SK-N-SH (cell line): ENCODE measurements around the gene MON1A. TPM values are rescaled to one million over a fixed set of nuclear protein-coding genes. Genes with fewer than 3 reads are reported as not detected.

Source experiments
- CTCF ChIA-PET: fragments of 300-600, 350-600 bp; formaldehyde crosslinking; extraction: SDS; loops from one replicate; lab custom pipeline; 2021; lab: Yijun Ruan, JAX
- POLR2A ChIA-PET: fragments of 350-600 bp; sonication (Branson Sonifier 250); formaldehyde crosslinking; extraction: SDS; loops from one replicate; lab custom pipeline; 2020; ENCODE audit warnings: antibody characterized with exemption, inconsistent platforms; lab: Yijun Ruan, JAX
- DNase-seq: peaks from one replicate; pipeline ENCODE4 v3.0.0; 2012
- H2AFZ ChIP-seq: fragments of 200-600 bp; sonication (generic); 2 replicates; pipeline ENCODE4 v1.8.1; 2016; ENCODE audit warnings: antibody characterized with exemption, mild to moderate bottlenecking, low read depth
- H3F3A ChIP-seq: fragments of 200-600 bp; sonication (generic); replicated peaks from 2 replicates; pipeline ENCODE3; 2016; ENCODE audit warnings: antibody characterized with exemption, mild to moderate bottlenecking; ENCODE audit not compliant: insufficient read depth
- H3K27ac ChIP-seq, 2 experiments: fragments of 200-500 bp in 1 of 2; fragments of 200-600 bp in 1 of 2; sonication (Bioruptor generic) in 1 of 2; sonication (generic), shearing (Covaris generic) in 1 of 2; 2 replicates each; pipeline versions ENCODE4 v1.5.1 to v1.6.1; 2014 to 2016; ENCODE audit warnings: low read depth in 2 of 2, inconsistent platforms in 1 of 2, low read length in 1 of 2, mild to moderate bottlenecking in 1 of 2, mixed read lengths in 1 of 2
- H3K27me3 ChIP-seq: fragments of 200-600 bp; sonication (generic), shearing (Covaris generic); 2 replicates; pipeline ENCODE4 v1.6.1; 2016; ENCODE audit warnings: mixed run types; ENCODE audit not compliant: insufficient read depth
- H3K36me3 ChIP-seq, 2 experiments: fragments of 200-500 bp in 1 of 2; fragments of 200-600 bp in 1 of 2; sonication (Bioruptor generic) in 1 of 2; sonication (generic) in 1 of 2; replicated peaks in 1 of 2; 2 replicates each; pipeline versions ENCODE3 to v1.5.1; 2014 to 2016; ENCODE audit warnings: low read length in 1 of 2, mild to moderate bottlenecking in 1 of 2; ENCODE audit not compliant: insufficient read depth in 2 of 2, control insufficient read depth in 1 of 2
- H3K4me1 ChIP-seq, 2 experiments: fragments of 200-500 bp in 1 of 2; fragments of 200-600 bp in 1 of 2; sonication (Bioruptor generic) in 1 of 2; sonication (generic), shearing (Covaris generic) in 1 of 2; 2 replicates each; pipeline versions ENCODE4 v1.5.1 to v1.6.1; 2014 to 2016; ENCODE audit warnings: low read depth in 1 of 2, low read length in 1 of 2, mixed run types in 1 of 2; ENCODE audit not compliant: insufficient read depth in 2 of 2, control insufficient read depth in 1 of 2
- H3K4me2 ChIP-seq: fragments of 200-600 bp; sonication (generic), shearing (Covaris generic); 2 replicates; pipeline ENCODE4 v1.6.1; 2017; ENCODE audit warnings: mixed run types
- H3K4me3 ChIP-seq, 2 experiments: fragments of 200-500 bp in 1 of 2; fragments of 200-600 bp in 1 of 2; sonication (Bioruptor generic) in 1 of 2; sonication (generic), shearing (Covaris generic) in 1 of 2; 2 replicates each; pipeline versions ENCODE4 v1.5.1 to v1.8.1; 2014 to 2016; ENCODE audit warnings: low read depth in 2 of 2, inconsistent platforms in 1 of 2, low read length in 1 of 2, mild to moderate bottlenecking in 1 of 2, mixed read lengths in 1 of 2, moderate library complexity in 1 of 2
- H3K79me2 ChIP-seq: fragments of 200-600 bp; sonication (generic); 2 replicates; pipeline ENCODE4 v1.8.1; 2017; ENCODE audit warnings: mild to moderate bottlenecking; ENCODE audit not compliant: insufficient read depth
- H3K9ac ChIP-seq: fragments of 200-600 bp; sonication (generic); 2 replicates; pipeline ENCODE4 v1.6.1; 2017; ENCODE audit warnings: mixed run types
- H3K9me2 ChIP-seq: fragments of 200-600 bp; sonication (generic); 2 replicates; pipeline ENCODE4 v1.6.1; 2017; ENCODE audit warnings: mixed run types
- H3K9me3 ChIP-seq: fragments of 200-600 bp; sonication (generic); 2 replicates; pipeline ENCODE4 v1.6.1; 2017; ENCODE audit warnings: mixed run types, mild to moderate bottlenecking, moderate library complexity
- H4K20me1 ChIP-seq: fragments of 200-600 bp; sonication (generic); 2 replicates; pipeline ENCODE4 v1.6.1; 2017; ENCODE audit warnings: mild to moderate bottlenecking, mixed run types; ENCODE audit not compliant: insufficient read depth
- CHD2 ChIP-seq: fragments of 150-350 bp; IDR thresholded peaks from 2 replicates; pipeline ENCODE4 v1.6.1; 2018; ENCODE audit warnings: low read length; ENCODE audit not compliant: partially characterized antibody
- ELF1 ChIP-seq: IDR thresholded peaks from 2 replicates; pipeline ENCODE4 v1.4.0; 2012
- EZH2phosphoT487 ChIP-seq: fragments of 200-600 bp; sonication (generic); IDR thresholded peaks from 2 replicates; pipeline ENCODE4 v1.6.1; 2017; ENCODE audit warnings: low read depth, mixed run types, mild to moderate bottlenecking, antibody characterized with exemption, moderate library complexity, borderline replicate concordance
- FOSL2 ChIP-seq: IDR thresholded peaks from 2 replicates; pipeline ENCODE4 v1.4.0; 2012; ENCODE audit warnings: low read depth, mild to moderate bottlenecking, moderate library complexity, borderline replicate concordance
- FOXJ3 ChIP-seq: sonication (generic); formaldehyde crosslinking; IDR thresholded peaks from 2 replicates; pipeline ENCODE4 v1.5.1; 2020; ENCODE audit warnings: mild to moderate bottlenecking, missing genetic modification reagents
- FOXM1 ChIP-seq: IDR thresholded peaks from 2 replicates; pipeline ENCODE4 v1.4.0; 2012; ENCODE audit warnings: low read depth, mild to moderate bottlenecking
- GABPA ChIP-seq: IDR thresholded peaks from 2 replicates; pipeline ENCODE4 v1.4.0; 2012; ENCODE audit warnings: low read depth, mild to moderate bottlenecking
- GATA2 ChIP-seq: sonication (generic); formaldehyde crosslinking; IDR thresholded peaks from 2 replicates; pipeline ENCODE4 v1.5.0; 2020; ENCODE audit warnings: mild to moderate bottlenecking, missing genetic modification reagents
- MAX ChIP-seq: IDR thresholded peaks from 2 replicates; pipeline ENCODE4 v1.4.0; 2012; ENCODE audit warnings: low read depth
- MXI1 ChIP-seq: IDR thresholded peaks from 2 replicates; pipeline ENCODE4 v1.6.1; 2012; ENCODE audit warnings: mild to moderate bottlenecking, low read depth, low read length, improper control_type of control experiment
- NFIC ChIP-seq: IDR thresholded peaks from 2 replicates; pipeline ENCODE4 v1.4.0; 2012; ENCODE audit warnings: borderline replicate concordance
- POLR2AphosphoS5 ChIP-seq: IDR thresholded peaks from 2 replicates; pipeline ENCODE4 v1.6.1; 2012; ENCODE audit warnings: low read depth, low read length
- RCOR1 ChIP-seq: fragments of 150-350 bp; IDR thresholded peaks from 2 replicates; pipeline ENCODE4 v1.6.1; 2017; ENCODE audit warnings: antibody characterized with exemption, low read length
- SIN3A ChIP-seq: IDR thresholded peaks from 2 replicates; pipeline ENCODE4 v1.6.1; 2012; ENCODE audit warnings: low read depth, mild to moderate bottlenecking, low read length, moderate library complexity, borderline replicate concordance
- TAF1 ChIP-seq: IDR thresholded peaks from 2 replicates; pipeline ENCODE4 v1.6.1; 2012; ENCODE audit warnings: low read depth, mild to moderate bottlenecking, low read length, moderate library complexity, borderline replicate concordance
- USF1 ChIP-seq: IDR thresholded peaks from 2 replicates; pipeline ENCODE4 v1.4.0; 2012; ENCODE audit warnings: low read depth, borderline replicate concordance
- YY1 ChIP-seq: IDR thresholded peaks from 2 replicates; pipeline ENCODE4 v1.4.0; 2012; ENCODE audit warnings: low read depth, mild to moderate bottlenecking
- WGBS: methylation state at CpG from one replicate; pipeline ENCODE4 v1.1.6; 2017; ENCODE audit warnings: low lambda C conversion rate; 5-methylcytosine and 5-hydroxymethylcytosine counted together
- polyA plus RNA-seq, 3 experiments: library from polyadenylated mRNA; depleted of rRNA; stranded (reverse); fragments of >200 nt; gene quantifications; 2 replicates each; pipeline ENCODE4 v1.2.3, GENCODE V29; 2012
- TF ChIP-seq, protein P1 (sequence below): fragments of 200-600 bp; sonication (generic); IDR thresholded peaks from 2 replicates; pipeline ENCODE4 v1.6.1; 2017; ENCODE audit warnings: antibody characterized with exemption, mild to moderate bottlenecking, moderate library complexity
- TF ChIP-seq, protein P2 (sequence below): fragments of 150-350 bp; IDR thresholded peaks from 2 replicates; pipeline ENCODE4 v1.6.1; 2016; ENCODE audit warnings: mild to moderate bottlenecking, low read depth, low read length

The MON1A gene
- polyA plus RNA-seq, 1 of the 3 experiments (the other 2 are of a cell fraction) = 12.0 TPM

DNA sequence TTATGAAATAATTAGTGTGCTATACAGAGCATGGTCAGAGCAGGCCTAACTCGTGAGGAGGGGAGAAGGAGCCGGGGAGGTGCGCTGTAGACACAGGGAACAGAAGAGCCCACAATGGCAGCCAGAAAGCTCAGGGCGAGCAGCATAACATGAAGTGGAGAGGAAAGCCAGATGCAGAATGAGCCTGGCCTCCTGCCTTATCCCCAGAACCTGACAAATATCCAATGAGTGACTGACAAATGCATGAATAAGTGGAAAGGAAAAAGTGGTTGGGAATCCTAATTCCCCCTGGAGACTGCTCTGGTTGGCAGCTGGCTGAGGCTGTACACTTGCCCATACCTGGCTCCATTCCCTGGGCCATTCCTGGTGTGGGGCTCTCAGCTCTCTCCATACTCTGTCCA, 16.7 kb downstream of the MON1A start:
- Histone ChIP-seq H3K4me1 (peaks cover 0 to 3% of the 10 kb centered on the region in 2 experiments; a peak in 1 of 4 replicates), H3K79me2 (no peaks in the 10 kb centered on the region), H3K36me3 (peaks cover 0 to 7% of the 10 kb centered on the region in 2 experiments), H3K9ac (no peak overlapping the region), H3K9me3 (no peaks in the 10 kb centered on the region), H3F3A (no peaks in the 10 kb centered on the region), H3K4me3 (no peak overlapping the region), H4K20me1 (no peaks in the 10 kb centered on the region), H3K27ac (peak overlapping the region in 1 of 2 experiments; percentile 18; a peak in 1 of 4 replicates), H3K27me3 (no peaks in the 10 kb centered on the region), H3K4me2 (no peak overlapping the region), H2AFZ (no peak overlapping the region), H3K9me2 (no peaks in the 10 kb centered on the region)
- TF ChIP-seq FOXM1 (no peak), EZH2phosphoT487 (no peak), ELF1 (no peak), TAF1 (no peak)
- TF ChIP-seq, protein P1, sequence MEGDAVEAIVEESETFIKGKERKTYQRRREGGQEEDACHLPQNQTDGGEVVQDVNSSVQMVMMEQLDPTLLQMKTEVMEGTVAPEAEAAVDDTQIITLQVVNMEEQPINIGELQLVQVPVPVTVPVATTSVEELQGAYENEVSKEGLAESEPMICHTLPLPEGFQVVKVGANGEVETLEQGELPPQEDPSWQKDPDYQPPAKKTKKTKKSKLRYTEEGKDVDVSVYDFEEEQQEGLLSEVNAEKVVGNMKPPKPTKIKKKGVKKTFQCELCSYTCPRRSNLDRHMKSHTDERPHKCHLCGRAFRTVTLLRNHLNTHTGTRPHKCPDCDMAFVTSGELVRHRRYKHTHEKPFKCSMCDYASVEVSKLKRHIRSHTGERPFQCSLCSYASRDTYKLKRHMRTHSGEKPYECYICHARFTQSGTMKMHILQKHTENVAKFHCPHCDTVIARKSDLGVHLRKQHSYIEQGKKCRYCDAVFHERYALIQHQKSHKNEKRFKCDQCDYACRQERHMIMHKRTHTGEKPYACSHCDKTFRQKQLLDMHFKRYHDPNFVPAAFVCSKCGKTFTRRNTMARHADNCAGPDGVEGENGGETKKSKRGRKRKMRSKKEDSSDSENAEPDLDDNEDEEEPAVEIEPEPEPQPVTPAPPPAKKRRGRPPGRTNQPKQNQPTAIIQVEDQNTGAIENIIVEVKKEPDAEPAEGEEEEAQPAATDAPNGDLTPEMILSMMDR = no peak
- WGBS = 92% methylated on average over 4 of the region's 4 CpGs
- peak; percentile 66 for DNase-seq
- ChIA-PET POLR2A (interaction anchor here (0.8 to 1.7 kb wide), 3 partner anchors 17 to 110 kb away, joined by 3 to 8 read pairs (median 4); partner anchors contain the start of genes INKA1, MON1A and RBM6), CTCF (interaction anchor here (0.8 to 1.0 kb wide), 2 partner anchors 46 to 373 kb away, joined by 3 read pairs; no protein-coding TSS in a partner anchor)

DNA sequence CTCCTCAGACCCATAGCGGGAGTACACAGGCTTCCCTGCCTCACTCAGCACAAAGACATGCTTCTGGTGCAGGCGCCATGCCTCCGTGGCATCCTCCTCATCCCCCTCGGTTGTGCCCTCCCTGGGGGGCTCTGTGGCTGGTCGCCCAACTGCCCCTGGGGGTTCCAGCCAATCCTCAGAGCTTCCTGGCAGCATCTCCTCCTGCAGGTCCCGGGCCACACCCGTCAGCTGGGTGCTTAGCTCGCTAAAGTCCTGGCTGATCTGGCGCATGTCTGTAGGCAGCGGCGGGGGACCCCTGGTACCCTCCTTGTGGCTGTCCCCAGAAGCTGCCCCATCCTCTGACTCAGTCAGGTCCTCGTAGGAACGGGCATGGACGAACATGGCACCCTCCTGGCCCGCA, 18.0 kb downstream of the MON1A start:
- no peaks in the 10 kb centered on the region for H3K9me3 ChIP-seq
- H3K4me2 ChIP-seq = no peak overlapping the region
- no peak overlapping the region for H3K4me3 ChIP-seq
- POLR2A ChIA-PET = no interaction called here
- no peaks in the 10 kb centered on the region for H3K9me2 ChIP-seq
- no peak overlapping the region for H3K9ac ChIP-seq
- CTCF ChIA-PET = interaction anchor here (0.6 to 1.8 kb wide), 2 partner anchors 73 to 108 kb away, joined by 3 to 5 read pairs; partner anchors contain the start of gene INKA1
- peak; percentile 12 for DNase-seq
- H3K27ac ChIP-seq = no peak overlapping the region
- WGBS = no CpG with 5 or more reads among the region's 15 CpGs
- no peaks in the 10 kb centered on the region for H3K79me2 ChIP-seq
- no peak overlapping the region for H2AFZ ChIP-seq
- H3K27me3 ChIP-seq = no peaks in the 10 kb centered on the region
- no peaks in the 10 kb centered on the region for H4K20me1 ChIP-seq
- peaks cover 0 to 3% of the 10 kb centered on the region in 2 experiments; a peak in 1 of 4 replicates for H3K4me1 ChIP-seq
- no peaks in the 10 kb centered on the region for H3F3A ChIP-seq
- TF ChIP-seq RCOR1 = no peak
- H3K36me3 ChIP-seq = peaks cover 0 to 7% of the 10 kb centered on the region in 2 experiments

GRCh38 chr3:49911124-49911420, 18.5 kb downstream of the MON1A start:
- Histone ChIP-seq H3F3A (no peaks in the 10 kb centered on the region), H3K9me3 (no peaks in the 10 kb centered on the region), H2AFZ (no peak overlapping the region), H3K79me2 (no peaks in the 10 kb centered on the region), H3K4me2 (no peak overlapping the region), H3K4me3 (no peak overlapping the region), H3K9me2 (no peaks in the 10 kb centered on the region), H3K9ac (no peak overlapping the region), H4K20me1 (no peaks in the 10 kb centered on the region), H3K27me3 (no peaks in the 10 kb centered on the region), H3K27ac (no peak overlapping the region), H3K36me3 (peaks cover 0 to 7% of the 10 kb centered on the region in 2 experiments), H3K4me1 (peaks cover 0 to 3% of the 10 kb centered on the region in 2 experiments; a peak in 1 of 4 replicates)
- no peak for DNase-seq
- CTCF ChIA-PET = interaction anchor here (0.9 to 1.8 kb wide), 3 partner anchors 19 to 108 kb away, joined by 4 to 6 read pairs (median 5); partner anchors contain the start of genes INKA1 and MON1A
- 94% methylated on average over 2 of the region's 2 CpGs for WGBS
- POLR2A ChIA-PET = no interaction called here
- no peak for TF ChIP-seq NFIC
- no peak for TF ChIP-seq FOXJ3 (CRISPR knock-in tag)
- TF ChIP-seq CHD2 = no peak
- TF ChIP-seq EZH2phosphoT487 = no peak
- no peak for TF ChIP-seq POLR2AphosphoS5
- TF ChIP-seq FOSL2 = no peak
- TF ChIP-seq GABPA = no peak
- TF ChIP-seq SIN3A = no peak
- no peak for TF ChIP-seq YY1
- TF ChIP-seq, protein P2, sequence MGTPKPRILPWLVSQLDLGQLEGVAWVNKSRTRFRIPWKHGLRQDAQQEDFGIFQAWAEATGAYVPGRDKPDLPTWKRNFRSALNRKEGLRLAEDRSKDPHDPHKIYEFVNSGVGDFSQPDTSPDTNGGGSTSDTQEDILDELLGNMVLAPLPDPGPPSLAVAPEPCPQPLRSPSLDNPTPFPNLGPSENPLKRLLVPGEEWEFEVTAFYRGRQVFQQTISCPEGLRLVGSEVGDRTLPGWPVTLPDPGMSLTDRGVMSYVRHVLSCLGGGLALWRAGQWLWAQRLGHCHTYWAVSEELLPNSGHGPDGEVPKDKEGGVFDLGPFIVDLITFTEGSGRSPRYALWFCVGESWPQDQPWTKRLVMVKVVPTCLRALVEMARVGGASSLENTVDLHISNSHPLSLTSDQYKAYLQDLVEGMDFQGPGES = no peak
- TF ChIP-seq MXI1 = no peak
- TF ChIP-seq GATA2 (CRISPR knock-in tag) = no peak
- TF ChIP-seq MAX = no peak
- no peak for TF ChIP-seq USF1
